Effector CD4-positive, alpha-beta T cell (primary cell): Measurements from ENCODE around the gene KISS1.

ENCODE experiments used
- DNase-seq: peaks from one replicate; pipeline ENCODE4 v3.0.0-alpha.2; 2020

The KISS1 gene

GRCh38 chr1:204190212-204191211 is 5.8 kb downstream of the KISS1 start:
- DNase-seq: no peak

DNA sequence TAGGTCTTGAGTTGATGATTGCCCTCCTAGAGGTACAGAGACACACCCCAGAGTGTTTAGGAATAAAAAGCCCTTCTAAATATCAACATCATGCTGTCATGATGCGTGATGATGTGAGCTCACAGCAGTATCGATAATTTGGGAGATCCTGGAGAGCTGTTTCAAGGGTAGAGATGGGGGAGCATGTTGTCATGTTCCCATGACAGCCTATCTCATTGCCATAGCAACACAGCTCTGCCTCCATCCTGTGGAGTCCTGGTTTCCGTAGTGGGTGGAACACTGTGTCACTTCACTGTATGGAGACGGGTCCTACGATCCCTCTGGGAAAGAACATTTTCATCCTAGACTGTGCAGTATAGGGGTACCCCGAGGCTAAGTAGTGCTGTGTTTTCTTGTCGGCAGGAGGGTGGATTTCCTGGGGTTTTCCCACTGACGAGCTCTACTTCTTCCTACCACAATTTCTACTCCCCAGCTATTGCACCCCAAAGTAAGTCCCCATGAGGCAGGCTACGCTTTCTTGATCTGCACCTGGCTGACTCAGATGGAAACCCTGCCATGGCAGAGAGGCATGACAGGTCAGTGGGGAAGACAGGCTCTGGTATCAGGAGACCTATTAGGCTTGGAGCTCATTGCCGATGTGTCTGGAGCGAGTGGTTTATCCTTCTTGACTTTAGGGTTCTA is 7.2 kb downstream of the KISS1 start:
- DNase-seq: no peak

GRCh38 chr1:204186597-204186996 is 9.7 kb downstream of the KISS1 start:
- DNase-seq: no peak

DNA sequence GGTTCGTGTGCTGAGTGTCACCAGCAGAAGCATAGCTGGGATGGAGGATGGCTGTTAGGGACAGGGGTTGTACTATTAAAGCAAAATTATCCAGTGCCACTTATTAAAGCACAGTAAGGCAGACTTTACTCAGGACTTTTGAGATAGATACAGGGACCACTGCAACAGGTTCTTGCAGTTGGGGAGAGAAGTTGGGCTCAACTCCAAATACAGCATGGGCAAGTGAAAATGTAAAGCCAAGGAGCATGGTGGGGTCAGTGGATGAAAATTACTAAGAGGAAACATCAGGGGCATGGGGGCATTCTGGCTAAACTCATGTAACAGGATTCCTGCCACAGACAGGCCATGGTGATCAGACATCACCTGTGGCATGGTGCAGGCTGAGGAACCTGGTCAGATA is 15.2 kb downstream of the KISS1 start:
- no peak for DNase-seq

DNA sequence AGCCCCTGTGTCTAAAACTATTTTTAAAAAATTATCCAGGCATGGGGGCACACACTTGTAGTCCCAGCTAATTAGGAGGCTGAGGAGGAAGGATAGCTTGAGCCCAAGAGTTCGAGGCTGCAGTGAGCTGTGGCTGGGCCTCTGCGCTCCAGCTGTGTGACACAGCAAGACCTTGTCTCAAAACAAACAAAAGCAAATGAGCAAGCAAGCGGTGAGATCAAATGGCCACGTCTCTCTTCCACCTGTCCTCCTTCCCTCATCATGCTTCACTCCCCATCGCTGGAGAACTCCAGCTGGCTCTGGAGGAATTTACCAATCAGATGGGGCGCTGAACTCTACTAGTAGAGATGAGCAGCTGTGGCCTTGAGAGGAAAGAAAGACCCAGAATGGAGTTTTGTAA is 16.2 kb downstream of the KISS1 start:
- DNase-seq: no peak

- no peak for DNase-seq
These were observed 17.6 kb downstream of the KISS1 start for GRCh38 chr1:204178487-204179281.

GRCh38 chr1:204177133-204177532 is 19.2 kb downstream of the KISS1 start:
- DNase-seq: no peak

GRCh38 chr1:204176049-204176448 is 20.2 kb downstream of the KISS1 start:
- no peak for DNase-seq

DNA sequence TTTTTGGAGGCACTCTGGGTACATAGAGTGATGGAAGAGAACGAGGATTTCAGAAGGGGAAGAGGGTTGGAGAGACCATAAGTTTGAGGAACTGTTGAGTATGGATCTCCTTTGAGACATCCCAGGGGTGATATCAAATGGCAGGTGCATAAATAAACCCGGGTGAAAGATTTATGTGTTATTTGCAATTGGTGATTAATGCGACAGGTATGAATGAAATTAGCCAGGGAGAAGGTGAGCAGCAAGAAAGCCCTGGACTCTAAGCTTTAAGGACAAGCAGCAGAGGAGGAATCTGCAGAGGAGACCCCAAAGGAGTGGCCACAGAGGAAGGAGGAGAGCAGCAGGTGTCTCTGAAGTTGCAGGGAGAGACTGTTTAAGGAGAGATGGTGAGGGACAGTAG is 21.3 kb downstream of the KISS1 start:
- DNase-seq: no peak

DNA sequence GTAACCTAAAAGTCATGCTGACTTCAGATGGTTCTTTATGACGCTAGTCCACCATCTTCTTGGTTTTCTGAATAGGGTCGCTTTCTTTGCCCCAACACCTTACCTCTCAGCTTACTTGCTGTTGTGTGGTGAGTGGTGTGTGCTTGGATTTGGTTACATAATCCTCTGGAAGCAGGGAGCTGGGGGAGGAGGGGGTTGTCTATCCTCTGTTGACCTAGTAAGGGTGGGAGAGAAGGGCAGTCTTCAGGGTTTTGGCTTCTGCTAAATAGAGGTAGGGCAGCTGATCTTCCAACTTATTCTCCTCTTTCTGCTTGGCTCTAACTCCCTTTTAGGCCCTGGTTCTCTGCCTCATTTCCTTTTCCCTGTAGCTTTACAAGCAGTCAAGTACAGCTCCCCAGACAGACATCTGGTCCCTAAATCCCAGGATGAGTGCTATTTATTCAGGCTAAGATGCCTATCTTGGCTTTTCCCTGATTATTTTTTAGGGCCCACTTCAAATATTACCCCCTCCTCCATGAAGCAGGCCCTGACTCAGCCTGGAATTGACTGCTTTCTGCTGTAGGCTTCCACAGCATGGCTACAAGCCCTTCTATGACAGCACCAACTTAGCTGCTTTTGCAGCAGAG is 23.8 kb downstream of the KISS1 start:
- DNase-seq: no peak

GRCh38 chr1:204171751-204172178 is 24.5 kb downstream of the KISS1 start:
- no peak for DNase-seq

DNA sequence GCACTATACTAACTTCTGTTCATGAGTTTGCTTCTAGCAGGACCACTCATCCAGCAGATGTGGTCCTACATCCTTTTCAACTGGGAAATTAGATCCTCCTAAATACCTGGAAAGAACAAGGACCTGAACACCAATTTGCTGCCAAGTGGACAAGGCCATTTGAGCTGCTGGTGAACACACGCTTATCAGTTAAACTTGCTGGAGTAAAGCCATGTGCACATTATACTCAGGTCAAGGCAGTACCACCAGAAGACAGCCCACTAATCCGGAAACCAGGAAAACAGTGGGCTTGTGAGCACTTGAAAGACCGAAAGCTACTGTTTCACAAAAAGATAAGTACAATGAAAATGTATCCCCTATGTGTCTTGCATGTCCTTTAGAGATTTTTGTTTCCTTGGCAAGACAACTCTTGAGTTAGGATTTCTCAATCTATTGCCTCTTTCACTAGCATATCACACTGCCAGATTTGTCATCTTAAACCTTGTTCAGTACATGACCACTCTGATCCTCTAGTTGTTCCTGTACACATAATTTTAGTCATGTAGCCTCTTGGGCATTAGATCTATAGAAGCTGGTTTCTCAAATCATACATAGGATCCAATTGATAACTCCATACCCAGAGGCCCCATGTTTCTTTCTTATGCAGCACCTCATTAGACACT is 25.7 kb downstream of the KISS1 start:
- no peak for DNase-seq

- no peak for DNase-seq
These were observed 26.4 kb downstream of the KISS1 start for GRCh38 chr1:204169858-204170257.

GRCh38 chr1:204167730-204168129 is 28.6 kb downstream of the KISS1 start:
- DNase-seq: no peak

DNA sequence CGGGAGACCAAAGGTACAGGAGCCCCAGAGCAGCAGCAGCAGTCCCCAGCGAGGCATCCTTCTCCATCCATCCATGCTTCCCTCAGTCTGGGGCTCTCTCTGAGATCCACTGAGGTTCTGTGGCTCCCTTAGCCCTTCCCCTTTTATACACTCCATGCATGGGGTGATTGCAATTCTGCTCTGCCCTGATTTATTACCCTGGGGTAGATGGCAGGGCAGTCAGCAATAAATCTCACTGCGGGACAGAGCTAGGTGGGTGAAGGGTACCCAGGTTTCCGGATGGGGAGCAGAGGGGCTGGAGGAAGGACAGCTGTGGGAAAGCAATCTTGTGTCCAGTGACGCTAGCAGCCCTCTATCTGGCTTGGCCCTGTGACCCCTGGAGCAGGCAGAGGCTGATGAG is 30.1 kb downstream of the KISS1 start, which contains the start of gene REN:
REN (minus strand) TSS at position 119 of the 400 bp plus-strand sequence; CDS start at position 75, 44 bp downstream.
- DNase-seq: no peak

- peak; percentile 66 for DNase-seq
These were observed 33.7 kb downstream of the KISS1 start for GRCh38 chr1:204162494-204163074.

DNA sequence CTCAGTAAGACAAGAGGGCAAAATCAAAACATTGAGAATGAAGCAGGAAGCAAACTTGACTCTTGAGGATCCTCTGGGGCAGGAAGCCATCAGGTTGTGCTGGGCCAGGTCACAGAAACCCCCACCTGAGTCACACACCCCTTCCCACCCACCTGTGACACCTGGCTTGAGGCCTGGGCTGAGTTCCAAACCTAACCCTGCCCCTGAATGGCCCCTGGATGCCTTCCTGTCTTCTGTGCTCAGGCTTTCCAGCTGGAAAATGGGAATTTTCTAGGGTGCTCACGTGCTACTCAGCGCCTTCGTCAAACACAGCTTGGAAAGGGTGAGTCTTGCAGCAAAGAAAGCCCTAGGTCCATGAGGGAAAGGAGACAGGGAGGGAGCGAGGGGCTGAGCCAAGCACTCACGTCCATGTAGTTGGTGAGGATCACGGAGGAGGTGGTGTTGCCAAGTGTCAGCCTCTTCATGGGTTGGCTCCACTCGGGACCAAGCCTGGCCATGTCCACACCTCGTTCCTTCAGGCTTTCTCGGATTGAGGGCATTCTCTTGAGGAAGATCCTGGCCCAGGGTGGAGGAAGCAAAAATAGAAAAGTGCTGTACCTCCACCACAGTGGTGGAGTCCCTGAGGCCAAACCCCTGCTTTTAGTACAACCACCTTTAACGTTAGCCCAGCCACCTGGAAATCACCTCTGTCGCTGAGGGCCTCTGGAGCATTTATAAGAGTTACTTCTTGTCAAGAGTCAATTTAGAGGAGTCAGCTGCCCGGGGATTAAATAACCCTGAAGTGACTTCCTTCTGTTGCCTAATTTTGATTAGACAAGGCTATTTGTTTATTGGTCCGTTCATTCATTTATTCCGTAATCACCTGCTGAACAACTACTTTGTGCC is 34.4 kb downstream of the KISS1 start:
- DNase-seq: no peak

GRCh38 chr1:204157962-204158361 is 38.3 kb downstream of the KISS1 start:
- no peak for DNase-seq

DNA sequence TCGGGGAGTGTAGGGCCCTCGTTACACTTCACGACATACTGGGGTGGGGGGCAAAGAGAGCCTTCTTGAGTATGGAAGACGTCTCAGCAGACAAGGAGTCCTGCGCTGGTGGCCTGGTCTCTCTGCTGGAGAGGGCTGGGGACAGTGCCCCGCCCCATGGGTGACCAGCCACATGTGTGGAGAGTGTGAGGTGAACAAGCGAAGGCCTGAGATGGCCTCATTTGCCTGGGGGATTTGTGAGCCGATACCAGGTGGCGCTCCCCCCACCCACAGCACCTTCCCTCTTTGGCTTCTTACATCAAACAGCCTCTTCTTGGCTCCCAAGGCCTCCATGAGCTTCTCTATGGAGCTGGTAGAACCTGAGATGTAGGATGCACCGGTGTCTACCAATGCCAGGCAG is 40.4 kb downstream of the KISS1 start:
- no peak for DNase-seq

GRCh38 chr1:204154568-204155255 is 41.6 kb downstream of the KISS1 start:
- no peak for DNase-seq
